NB4 (cell line): ENCODE results near the gene CSMD2.

Experiments
- DNase-seq: peaks from one replicate; pipeline ENCODE4 v3.0.0; 2010; ENCODE audit warnings: low read depth
- H3K4me3 ChIP-seq: one replicate; pipeline ENCODE4 v1.5.1; 2011; ENCODE audit warnings: mild to moderate bottlenecking, low read depth, low read length, moderate library complexity
- MYC ChIP-seq: IDR thresholded peaks from 2 replicates; pipeline ENCODE4 v1.6.1; 2011; ENCODE audit warnings: low read depth, low read length
- POLR2A ChIP-seq: IDR thresholded peaks from 2 replicates; pipeline ENCODE4 v1.6.1; 2011; ENCODE audit warnings: mild to moderate bottlenecking; ENCODE audit not compliant: insufficient read length; ENCODE audit errors: extremely low read depth
- TF ChIP-seq, protein P1 (sequence below): IDR thresholded peaks from 2 replicates; pipeline ENCODE4 v1.6.1; 2011; ENCODE audit warnings: low read depth, low read length
- TF ChIP-seq, protein P2 (sequence below): IDR thresholded peaks from one replicate; pipeline ENCODE4 v1.5.1; 2012; ENCODE audit warnings: low read depth, low read length

The CSMD2 gene

DNA sequence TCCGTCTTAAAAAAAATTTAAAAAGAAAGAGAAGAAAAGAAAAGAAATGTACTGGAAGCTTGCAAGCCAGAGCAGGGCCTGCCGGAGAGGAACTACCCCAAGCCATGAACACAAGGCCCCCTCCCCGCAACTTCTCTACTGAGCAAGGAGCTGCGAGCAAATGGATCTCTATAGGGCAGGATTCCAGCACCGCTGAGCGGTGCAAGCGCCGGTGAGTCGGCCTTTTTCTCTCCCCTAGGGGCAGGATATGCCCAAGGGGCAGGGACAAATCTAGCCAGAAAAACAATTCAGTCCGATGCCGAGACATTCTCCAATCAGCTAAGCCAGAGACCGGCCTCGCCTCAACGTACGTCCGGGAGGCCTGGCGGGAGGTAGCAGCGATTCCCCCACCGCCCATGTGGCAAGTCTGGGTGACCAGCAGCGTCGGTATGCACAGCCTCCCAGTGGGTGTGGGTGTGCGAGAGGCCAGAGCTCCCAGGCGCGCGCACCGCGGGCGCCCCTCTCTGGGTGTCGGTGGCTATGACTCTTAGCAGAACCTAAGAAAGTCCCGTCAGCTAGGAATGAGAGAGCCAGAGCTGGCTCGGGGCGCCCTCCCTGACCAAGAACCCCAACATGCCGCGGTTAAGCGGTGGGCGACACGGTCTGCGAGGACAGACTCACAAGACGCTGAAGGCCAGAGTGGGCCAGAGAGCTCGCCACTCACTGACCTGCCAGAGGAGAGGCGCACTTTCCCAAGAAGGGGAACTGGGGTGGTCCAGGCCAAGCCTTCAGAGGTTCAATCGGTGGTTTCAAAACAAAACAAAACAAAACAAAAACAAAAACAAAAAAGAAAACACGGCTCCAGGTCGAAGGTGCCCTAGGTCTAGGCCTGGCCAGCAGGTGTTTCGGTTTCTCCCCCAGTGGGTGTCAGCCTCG is 1.9 kb downstream of the CSMD2 start:
- peak; percentile 43 for DNase-seq
- TF ChIP-seq MYC (no peak), POLR2A (no peak)
- TF ChIP-seq, protein P1, sequence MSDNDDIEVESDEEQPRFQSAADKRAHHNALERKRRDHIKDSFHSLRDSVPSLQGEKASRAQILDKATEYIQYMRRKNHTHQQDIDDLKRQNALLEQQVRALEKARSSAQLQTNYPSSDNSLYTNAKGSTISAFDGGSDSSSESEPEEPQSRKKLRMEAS = no peak
- TF ChIP-seq, protein P2, sequence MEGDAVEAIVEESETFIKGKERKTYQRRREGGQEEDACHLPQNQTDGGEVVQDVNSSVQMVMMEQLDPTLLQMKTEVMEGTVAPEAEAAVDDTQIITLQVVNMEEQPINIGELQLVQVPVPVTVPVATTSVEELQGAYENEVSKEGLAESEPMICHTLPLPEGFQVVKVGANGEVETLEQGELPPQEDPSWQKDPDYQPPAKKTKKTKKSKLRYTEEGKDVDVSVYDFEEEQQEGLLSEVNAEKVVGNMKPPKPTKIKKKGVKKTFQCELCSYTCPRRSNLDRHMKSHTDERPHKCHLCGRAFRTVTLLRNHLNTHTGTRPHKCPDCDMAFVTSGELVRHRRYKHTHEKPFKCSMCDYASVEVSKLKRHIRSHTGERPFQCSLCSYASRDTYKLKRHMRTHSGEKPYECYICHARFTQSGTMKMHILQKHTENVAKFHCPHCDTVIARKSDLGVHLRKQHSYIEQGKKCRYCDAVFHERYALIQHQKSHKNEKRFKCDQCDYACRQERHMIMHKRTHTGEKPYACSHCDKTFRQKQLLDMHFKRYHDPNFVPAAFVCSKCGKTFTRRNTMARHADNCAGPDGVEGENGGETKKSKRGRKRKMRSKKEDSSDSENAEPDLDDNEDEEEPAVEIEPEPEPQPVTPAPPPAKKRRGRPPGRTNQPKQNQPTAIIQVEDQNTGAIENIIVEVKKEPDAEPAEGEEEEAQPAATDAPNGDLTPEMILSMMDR = peak; percentile 46
- no peak overlapping the region for H3K4me3 ChIP-seq

DNA sequence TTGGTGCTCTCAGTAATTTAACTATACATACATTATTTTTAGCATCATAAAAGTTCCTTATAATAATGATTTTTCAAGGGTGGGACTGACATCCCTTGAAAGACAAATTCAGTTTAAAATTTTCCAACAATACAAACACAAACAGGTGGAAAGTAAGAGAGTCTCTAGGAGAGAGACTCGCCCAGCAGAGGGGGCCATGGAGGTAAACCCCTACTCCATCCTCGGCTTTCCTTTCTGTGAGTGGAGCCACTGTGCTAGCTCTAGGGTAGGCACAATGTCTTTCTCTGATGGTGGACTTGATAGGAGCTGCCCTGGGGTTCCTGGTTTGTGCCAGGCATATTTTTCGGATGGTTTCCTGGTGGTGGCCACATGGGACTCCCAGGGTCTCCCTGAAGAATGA is 8.3 kb downstream of the CSMD2 start:
- TF ChIP-seq, protein P2 = peak; percentile 7
- TF ChIP-seq MYC = no peak
- H3K4me3 ChIP-seq = no peak overlapping the region
- no peak for DNase-seq

DNA sequence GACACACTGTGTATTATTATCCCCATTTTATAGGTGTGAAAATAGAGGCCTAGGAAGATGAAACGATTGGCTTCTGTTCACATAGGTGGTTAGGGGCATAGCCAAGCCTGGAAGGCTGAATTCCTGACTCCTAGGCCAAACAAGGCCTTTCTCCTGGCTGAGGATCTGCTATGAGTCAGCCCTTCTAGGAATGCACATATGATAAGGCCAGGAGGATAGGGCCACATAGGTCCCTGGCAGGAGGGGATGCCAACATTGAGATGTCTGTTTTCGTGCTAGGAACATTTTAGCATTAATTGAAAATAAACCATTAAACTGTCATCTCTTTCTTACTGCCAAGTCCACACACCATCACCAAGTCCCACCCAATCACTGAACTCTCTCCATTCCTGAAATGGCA is 9.2 kb downstream of the CSMD2 start:
- TF ChIP-seq, protein P2 = no peak
- TF ChIP-seq, protein P1 = no peak
- no peak for TF ChIP-seq POLR2A
- TF ChIP-seq MYC = no peak
- H3K4me3 ChIP-seq = no peak overlapping the region
- no peak for DNase-seq

DNA sequence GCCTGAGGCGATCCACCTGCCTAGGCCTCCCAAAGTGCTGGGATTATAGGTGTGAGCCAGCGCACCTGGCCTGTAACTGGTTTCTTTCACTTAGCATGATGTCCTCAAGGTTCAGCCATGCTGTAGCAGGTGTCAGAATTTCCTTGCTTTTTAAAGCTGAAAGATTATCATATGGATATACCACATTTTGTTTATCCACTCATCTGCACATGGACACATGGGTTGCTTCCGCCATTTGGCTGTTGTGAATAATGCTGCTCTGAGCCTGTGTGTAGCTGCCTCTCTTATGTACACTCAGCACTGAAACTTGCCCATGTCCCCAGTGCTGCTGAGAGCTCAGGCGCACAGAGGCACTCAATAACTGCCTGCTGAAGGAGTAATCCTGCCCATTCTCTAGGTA is 11.8 kb downstream of the CSMD2 start:
- no peak for DNase-seq
- TF ChIP-seq POLR2A (no peak), MYC (no peak)
- TF ChIP-seq, protein P1 = no peak
- TF ChIP-seq, protein P2 = no peak
- H3K4me3 ChIP-seq = no peak overlapping the region

DNA sequence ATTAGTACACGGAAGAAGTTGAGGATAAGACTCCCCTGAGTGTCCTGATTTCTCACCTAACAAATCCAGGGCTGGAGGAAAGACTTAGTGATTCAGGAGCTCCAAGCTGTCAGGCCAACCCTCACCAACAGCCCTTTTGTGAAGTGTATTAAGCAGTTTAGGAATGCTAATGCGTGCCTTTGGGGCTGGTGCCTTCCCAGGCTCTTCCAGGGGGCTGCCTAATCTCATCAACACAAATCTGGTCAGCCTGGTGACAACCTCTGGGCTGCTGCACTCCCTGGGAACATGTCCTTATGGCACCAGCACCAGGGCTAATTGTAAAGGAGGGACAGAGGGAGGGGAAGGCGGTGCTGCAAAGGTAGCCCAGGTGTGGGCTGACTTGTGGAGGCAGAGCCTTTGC is 15.5 kb downstream of the CSMD2 start:
- no peak for DNase-seq
- no peak for TF ChIP-seq MYC
- TF ChIP-seq POLR2A = no peak
- TF ChIP-seq, protein P1 = no peak
- TF ChIP-seq, protein P2 = no peak
- H3K4me3 ChIP-seq = no peak overlapping the region
